Astrocyte of the cerebellum (primary cell): Measurements from ENCODE around the gene BMPR2.
"Not testable (repeated sequence)": the region's sequence is repeated elsewhere in the genome, so short reads cannot be mapped to it uniquely, and the experiment has no call there.

Experiments used
- DNase-seq: peaks from one replicate; pipeline ENCODE4 v3.0.0-alpha.2; 2011; ENCODE audit warnings: low read depth
- H3K4me3 ChIP-seq: 2 replicates; pipeline ENCODE4 v1.5.1; 2011; ENCODE audit warnings: mild to moderate bottlenecking, low read depth, low read length, moderate library complexity
- CTCF ChIP-seq: IDR thresholded peaks from 2 replicates; pipeline ENCODE4 v1.5.1; 2012; ENCODE audit warnings: low read length, low read depth, moderate library complexity, mild to moderate bottlenecking; ENCODE audit errors: missing control alignments
- in situ Hi-C: cut with HindIII; loops from 2 replicates; pipeline ENCODE4 v1.10.0; 2017; ENCODE audit warnings: low sequenced_read_pairs

BMPR2 gene

GRCh38 chr2:202426751-202427150 lies 50.6 kb downstream of the BMPR2 start:
- in situ Hi-C loops = no loop called here
- no peak for TF ChIP-seq CTCF
- no peak for DNase-seq
- no peak overlapping the region for H3K4me3 ChIP-seq

- H3K4me3 ChIP-seq = no peak overlapping the region
- in situ Hi-C loops = no loop called here
- TF ChIP-seq CTCF = no peak
- DNase-seq = no peak
Measured at GRCh38 chr2:202429164-202429980, 53.2 kb downstream of the BMPR2 start.

- TF ChIP-seq CTCF = no peak
Measured at GRCh38 chr2:202432776-202433175, 56.6 kb downstream of the BMPR2 start.

GRCh38 chr2:202434472-202434871 lies 58.3 kb downstream of the BMPR2 start:
- H3K4me3 ChIP-seq = no peak overlapping the region
- in situ Hi-C loops = no loop called here
- no peak for TF ChIP-seq CTCF
- DNase-seq = no peak

More at GRCh38 chr2:202432776-202433175, 56.6 kb downstream of the BMPR2 start:
- in situ Hi-C loops = no loop called here
- no peak for DNase-seq
- H3K4me3 ChIP-seq = no peak overlapping the region

GRCh38 chr2:202436626-202437025 lies 60.5 kb downstream of the BMPR2 start:
- no peak overlapping the region for H3K4me3 ChIP-seq
- TF ChIP-seq CTCF = no peak
- DNase-seq = no peak
- in situ Hi-C loops = no loop called here

- H3K4me3 ChIP-seq, DNase-seq, in situ Hi-C loops: not testable (repeated sequence)
Measured at GRCh38 chr2:202440117-202440516, 64.0 kb downstream of the BMPR2 start.

- in situ Hi-C loops = no loop called here
- no peak overlapping the region for H3K4me3 ChIP-seq
- DNase-seq = no peak
- TF ChIP-seq CTCF = no peak
Measured at GRCh38 chr2:202442882-202443281, 66.8 kb downstream of the BMPR2 start.
